ENCODE measurements around the gene STIP1. TPM values are rescaled to one million over a fixed set of nuclear protein-coding genes. Genes with fewer than 3 reads are reported as not detected.

Gene STIP1
- total and polyA plus RNA-seq, 10 donors, result 30.1 to 111 (median 68.7) TPM

DNA sequence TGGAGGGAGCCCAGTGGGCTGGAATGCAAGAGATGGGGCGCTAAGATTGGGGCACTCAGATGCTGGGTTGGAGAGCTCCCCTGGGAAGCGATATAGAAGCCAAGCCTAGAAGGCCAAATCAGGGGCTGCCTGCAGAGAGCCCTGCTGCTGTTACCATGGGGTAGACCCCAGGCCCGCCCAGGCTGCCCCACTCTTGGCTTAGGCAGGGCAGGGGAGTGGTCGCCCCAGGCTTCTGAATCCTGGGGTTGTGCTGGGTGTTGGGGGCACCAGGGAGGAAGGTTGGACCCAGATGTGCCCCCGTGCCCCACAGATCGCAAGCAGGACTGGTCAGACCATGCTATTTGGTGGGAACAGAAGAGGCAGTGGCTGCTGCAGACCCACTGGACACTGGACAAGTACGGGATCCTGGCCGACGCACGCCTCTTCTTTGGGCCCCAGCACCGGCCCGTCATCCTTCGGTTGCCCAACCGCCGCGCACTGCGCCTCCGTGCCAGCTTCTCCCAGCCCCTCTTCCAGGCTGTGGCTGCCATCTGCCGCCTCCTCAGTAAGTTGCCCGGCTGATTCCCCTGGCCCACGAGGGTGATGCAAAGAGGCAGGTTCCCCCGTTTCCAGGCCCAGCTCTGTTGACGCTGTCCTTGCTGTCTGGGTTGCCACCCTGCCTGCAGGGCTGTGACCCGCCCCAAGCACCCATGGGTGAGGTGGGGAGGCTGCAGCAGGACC lies 24.5 kb downstream of the STIP1 start:
- no peak for DNase-seq
- Histone ChIP-seq H3K4me1 (peaks cover 20 to 97% (median 46%) of the 10 kb centered on the region in 6 donors), H3K9me3 (no peaks in the 10 kb centered on the region), H3K4me3 (no peak overlapping the region), H3K36me3 (peaks cover 0 to 75% (median 45%) of the 10 kb centered on the region in 6 donors), H3K27me3 (replicated peaks in 1 of 7) (no peaks in the 10 kb centered on the region), H3K27ac (peak overlapping the region in 3 of 8 donors; percentile 7 to 99 (median 21))
- intact Hi-C loops (cut with DNase I; ENCODE audit: low total_unique reads), result no loop called here
- TF ChIP-seq, protein P1, sequence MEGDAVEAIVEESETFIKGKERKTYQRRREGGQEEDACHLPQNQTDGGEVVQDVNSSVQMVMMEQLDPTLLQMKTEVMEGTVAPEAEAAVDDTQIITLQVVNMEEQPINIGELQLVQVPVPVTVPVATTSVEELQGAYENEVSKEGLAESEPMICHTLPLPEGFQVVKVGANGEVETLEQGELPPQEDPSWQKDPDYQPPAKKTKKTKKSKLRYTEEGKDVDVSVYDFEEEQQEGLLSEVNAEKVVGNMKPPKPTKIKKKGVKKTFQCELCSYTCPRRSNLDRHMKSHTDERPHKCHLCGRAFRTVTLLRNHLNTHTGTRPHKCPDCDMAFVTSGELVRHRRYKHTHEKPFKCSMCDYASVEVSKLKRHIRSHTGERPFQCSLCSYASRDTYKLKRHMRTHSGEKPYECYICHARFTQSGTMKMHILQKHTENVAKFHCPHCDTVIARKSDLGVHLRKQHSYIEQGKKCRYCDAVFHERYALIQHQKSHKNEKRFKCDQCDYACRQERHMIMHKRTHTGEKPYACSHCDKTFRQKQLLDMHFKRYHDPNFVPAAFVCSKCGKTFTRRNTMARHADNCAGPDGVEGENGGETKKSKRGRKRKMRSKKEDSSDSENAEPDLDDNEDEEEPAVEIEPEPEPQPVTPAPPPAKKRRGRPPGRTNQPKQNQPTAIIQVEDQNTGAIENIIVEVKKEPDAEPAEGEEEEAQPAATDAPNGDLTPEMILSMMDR (IDR thresholded peaks at IDR 0.05 in 8 of 11, conservative IDR thresholded peaks at IDR 0.05 in 3 of 11), result no peak
- no peak for TF ChIP-seq POLR2A (IDR thresholded peaks at IDR 0.05)
- TF ChIP-seq POLR2AphosphoS5 (IDR thresholded peaks at IDR 0.05), result peak in 2 of 3 donors; percentile 5 to 48
- 91 to 96% (median 92%) methylated on average over 23 to 24 of the region's 24 CpGs for WGBS, 5 donors

DNA sequence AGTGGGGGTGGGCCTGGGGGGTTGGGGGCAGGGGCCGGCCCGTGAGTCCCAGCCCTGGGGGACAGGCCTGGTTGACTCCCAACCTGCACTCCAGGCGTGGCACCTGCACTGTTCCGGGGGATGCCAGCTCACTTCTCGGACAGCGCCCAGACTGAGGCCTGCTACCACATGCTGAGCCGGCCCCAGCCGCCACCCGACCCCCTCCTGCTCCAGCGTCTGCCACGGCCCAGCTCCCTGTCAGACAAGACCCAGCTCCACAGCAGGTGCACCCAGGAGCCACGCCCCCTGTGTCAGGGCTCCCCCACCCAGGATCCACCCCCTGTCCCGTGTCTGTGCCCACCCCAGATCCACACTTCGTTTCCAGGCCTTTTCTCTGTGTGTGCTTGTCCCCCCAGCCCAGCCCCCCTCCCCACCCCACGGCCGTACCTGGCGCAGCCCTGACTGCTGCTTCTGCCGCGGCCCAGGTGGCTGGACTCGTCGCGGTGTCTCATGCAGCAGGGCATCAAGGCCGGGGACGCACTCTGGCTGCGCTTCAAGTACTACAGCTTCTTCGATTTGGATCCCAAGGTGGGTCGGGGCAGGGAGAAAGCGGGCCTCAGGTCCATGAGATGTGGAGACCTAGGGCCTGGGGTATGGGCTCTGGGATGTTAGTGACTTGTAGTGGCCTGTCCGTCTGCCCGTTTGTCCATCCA lies 25.4 kb downstream of the STIP1 start:
- no peak for DNase-seq
- WGBS, 5 donors, result 90 to 95% (median 91%) methylated on average over 29 to 30 of the region's 30 CpGs
- peaks cover 12 to 95% (median 41%) of the 10 kb centered on the region in 6 donors for H3K4me1 ChIP-seq
- peak in 1 of 3 donors; percentile 56 for TF ChIP-seq POLR2AphosphoS5 (IDR thresholded peaks at IDR 0.05)
- TF ChIP-seq, protein P1 (IDR thresholded peaks at IDR 0.05 in 8 of 11, conservative IDR thresholded peaks at IDR 0.05 in 3 of 11), result no peak
- TF ChIP-seq POLR2A (IDR thresholded peaks at IDR 0.05), result no peak
- peak overlapping the region in 3 of 8 donors; percentile 7 to 33 (median 21) for H3K27ac ChIP-seq
- no peaks in the 10 kb centered on the region for H3K9me3 ChIP-seq
- intact Hi-C loops (cut with DNase I; ENCODE audit: low total_unique reads), result no loop called here
- H3K27me3 ChIP-seq (replicated peaks in 1 of 7), result no peaks in the 10 kb centered on the region
- peaks cover 0 to 84% (median 49%) of the 10 kb centered on the region in 6 donors for H3K36me3 ChIP-seq
- H3K4me3 ChIP-seq, result no peak overlapping the region

DNA sequence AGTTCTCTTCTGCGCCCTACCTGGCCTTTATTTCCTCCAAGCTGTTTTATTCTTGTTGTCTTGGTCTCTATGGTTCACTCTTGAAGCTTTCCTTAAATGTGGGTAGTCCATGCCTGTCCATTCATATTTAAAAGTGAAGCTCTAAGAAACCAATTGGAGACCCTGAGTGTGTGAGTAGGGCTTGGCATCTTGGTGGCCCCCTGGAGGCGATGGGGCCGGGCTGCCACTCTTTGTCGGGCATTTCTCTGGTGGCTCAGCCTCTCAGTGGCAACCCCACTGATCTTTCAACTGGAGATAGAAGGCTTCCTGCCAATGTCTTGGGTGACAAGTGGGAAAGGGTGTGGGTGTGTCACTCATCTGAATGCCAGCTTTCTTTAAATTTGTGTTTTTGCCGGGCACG lies 30.9 kb downstream of the STIP1 start:
- 75 to 87% (median 83%) methylated on average over 6 of the region's 6 CpGs for WGBS, 5 donors
- H3K36me3 ChIP-seq, result peaks cover 0 to 100% (median 68%) of the 10 kb centered on the region in 6 donors
- peaks cover 0 to 63% (median 13%) of the 10 kb centered on the region in 6 donors for H3K4me1 ChIP-seq
- no peaks in the 10 kb centered on the region for H3K27me3 ChIP-seq (replicated peaks in 1 of 7)
- H3K27ac ChIP-seq, result no peak overlapping the region
- no peak overlapping the region for H3K4me3 ChIP-seq
- TF ChIP-seq POLR2A (IDR thresholded peaks at IDR 0.05), result no peak
- TF ChIP-seq POLR2AphosphoS5 (IDR thresholded peaks at IDR 0.05), result no peak
- TF ChIP-seq, protein P1 (IDR thresholded peaks at IDR 0.05 in 8 of 11, conservative IDR thresholded peaks at IDR 0.05 in 3 of 11), result no peak
- no peaks in the 10 kb centered on the region for H3K9me3 ChIP-seq
- intact Hi-C loops (cut with DNase I; ENCODE audit: low total_unique reads), result no loop called here
- DNase-seq, result no peak
